Kasumi-1 (cell line): Measurements from ENCODE around the gene TAF6.

Source experiments
- DNase-seq, 2 experiments: peaks; one replicate each; lab custom pipeline; 2025; lab: John Stamatoyannopoulos, UW

TAF6 gene

DNA sequence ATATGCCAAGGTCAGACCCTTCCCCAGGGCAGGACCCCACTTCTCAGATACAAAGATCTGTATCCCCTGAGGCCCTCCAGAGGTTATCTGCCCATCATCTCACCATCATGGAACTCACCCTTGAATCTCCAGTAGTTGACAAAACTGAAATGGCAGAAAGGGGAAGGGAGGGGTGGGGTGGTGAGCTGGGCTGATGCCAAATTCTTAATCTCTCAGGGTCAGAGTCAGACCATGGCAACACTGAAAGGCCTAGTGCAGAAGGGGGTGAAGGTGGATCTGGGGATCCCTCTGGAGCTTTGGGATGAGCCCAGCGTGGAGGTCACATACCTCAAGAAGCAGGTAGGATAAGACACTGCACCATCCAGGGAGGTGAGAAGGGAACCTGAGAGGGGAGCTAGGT is 3.4 kb upstream of the TAF6 start:
- DNase-seq, result no peak

- no peak for DNase-seq
Measured at GRCh38 chr7:100122067-100122466, 2.9 kb upstream of the TAF6 start.

GRCh38 chr7:100120733-100121036 is 1.5 kb upstream of the TAF6 start:
- no peak for DNase-seq

DNA sequence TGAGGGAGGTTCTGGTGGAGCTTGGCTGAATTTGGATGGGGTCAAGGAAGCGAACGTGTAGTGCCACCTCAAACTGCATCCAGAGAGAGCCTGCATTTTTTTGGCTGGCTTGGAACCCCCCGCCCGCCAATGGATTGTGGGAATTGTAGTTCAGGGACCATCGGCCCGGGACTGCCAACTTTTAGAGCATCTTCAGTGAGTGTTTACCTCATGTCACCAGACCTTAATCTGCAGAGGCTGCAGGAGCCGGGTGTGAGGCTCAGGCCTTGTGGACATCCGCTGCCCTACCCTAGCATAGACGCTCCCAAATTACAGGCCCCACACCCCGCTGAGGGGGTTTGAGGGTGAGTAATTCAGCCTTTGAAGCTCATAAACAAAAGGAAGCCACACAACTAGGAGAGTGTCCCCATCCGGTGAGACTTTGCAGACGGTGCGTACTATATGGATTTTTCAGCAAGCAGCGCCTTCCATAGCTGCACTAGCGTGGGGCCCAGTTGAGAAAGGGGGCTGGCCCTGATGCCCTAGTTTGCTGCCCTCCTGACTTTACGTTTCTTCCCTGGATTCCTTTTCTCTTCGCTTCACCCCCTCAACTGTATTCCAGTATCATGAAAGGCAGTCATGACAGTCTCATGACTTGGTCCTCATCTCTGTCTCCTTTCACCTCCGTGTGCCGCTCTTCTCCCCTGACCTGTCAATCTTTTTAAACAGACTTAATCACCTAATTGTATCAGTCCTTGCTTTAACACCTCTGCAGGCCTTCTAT is 993 bp upstream of the TAF6 start:
- peak; percentile 67 to 74 for DNase-seq

DNA sequence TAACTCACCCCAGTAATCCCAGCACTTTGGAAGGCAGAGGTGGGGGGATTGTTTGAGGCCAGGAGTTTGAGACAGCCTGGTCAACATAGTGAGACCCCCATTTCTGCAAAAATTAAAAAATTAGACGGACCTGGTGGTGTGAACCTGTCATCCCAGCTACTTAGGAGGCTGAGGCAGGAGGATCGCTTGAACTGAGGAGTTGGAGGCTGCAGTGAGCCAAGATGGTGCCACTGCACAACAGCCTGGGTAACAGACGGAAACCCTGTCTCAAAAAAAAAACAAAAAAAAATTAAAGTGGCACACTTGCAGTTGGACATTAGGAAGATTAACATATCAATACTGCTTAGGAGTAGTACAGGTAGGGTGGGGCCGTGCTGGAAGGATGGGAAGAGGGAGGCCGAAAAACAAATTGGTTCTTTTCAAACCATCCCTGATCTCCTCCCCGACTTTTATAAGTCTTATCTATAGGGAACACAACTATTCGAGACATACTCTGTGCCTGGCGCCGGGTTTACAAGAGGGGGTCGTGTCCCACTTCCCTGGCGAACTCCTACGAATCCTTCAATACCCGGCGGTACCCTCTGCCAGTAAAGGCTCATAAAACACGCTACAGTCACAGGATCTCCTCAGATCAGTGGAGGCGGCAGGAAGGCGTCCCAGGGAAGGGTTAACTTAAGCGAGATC is 628 bp downstream of the TAF6 start:
- peak in 1 of 2 experiments; percentile 47 for DNase-seq

GRCh38 chr7:100115026-100115425 is 4.1 kb downstream of the TAF6 start:
- DNase-seq, result no peak

DNA sequence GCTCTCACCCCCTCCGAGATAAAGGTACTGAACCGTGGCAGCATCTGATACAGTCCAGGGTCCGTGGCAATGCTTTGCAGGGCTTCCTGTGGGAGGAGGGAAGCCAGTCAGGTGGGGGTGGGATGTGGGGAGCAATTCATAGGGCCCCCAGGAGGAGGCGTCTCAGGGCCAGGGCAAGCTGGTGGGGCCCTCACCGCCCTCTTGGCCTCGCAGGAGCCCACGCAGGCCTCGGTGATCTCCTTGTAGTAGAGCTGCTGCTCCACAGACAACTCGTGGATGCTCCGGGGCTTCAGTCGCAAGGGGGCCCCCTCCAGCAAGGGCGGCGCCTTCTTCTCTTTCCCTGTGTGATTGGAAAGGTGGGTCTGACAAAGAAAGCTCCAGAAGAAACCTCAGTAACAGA is 7.2 kb downstream of the TAF6 start:
- DNase-seq, result no peak

DNA sequence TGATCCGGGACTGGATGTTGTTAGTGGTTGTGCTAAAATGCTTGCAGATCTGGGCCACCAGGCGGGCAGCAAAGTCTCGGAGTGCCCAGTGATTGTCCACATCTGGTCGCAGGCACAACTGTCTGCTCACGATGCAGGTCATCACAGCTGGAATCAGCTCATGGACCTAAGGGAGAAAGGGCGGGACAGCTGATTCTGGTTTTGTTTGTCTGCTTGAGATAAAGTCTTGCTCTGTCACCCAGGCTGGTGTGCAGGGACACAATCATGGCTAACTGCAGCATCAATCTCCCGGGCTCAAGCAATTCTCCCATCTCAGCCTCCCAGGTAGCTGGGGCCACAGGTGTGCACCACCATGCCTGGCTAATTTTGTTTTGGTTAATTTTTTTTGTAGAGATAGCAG is 8.0 kb downstream of the TAF6 start:
- DNase-seq, result no peak

- no peak for DNase-seq
Measured at GRCh38 chr7:100109521-100110163, 9.5 kb downstream of the TAF6 start.

GRCh38 chr7:100107890-100108289 is 11.3 kb downstream of the TAF6 start:
- no peak for DNase-seq

- no peak for DNase-seq
Measured at GRCh38 chr7:100107125-100107737, 11.9 kb downstream of the TAF6 start.

DNA sequence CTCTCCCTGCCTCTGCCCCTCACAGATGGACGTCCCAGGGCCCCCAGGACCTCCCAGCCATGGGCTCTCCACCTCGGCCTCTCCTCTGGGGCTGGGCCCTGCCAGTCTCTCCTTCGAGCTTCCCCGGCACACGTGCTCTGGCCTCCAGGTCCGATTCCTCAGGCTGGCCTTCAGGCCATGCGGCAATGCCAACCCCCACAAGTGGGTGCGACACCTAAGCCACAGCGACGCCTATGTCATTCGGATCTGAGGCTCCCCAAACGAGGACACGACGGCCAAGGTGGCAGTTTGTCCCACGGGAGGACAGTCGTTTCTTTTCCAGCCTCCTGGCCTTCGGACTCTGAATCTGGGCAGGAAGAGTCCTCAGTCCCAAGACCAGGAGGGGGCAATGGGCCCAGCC is 12.5 kb downstream of the TAF6 start:
- no peak for DNase-seq

DNA sequence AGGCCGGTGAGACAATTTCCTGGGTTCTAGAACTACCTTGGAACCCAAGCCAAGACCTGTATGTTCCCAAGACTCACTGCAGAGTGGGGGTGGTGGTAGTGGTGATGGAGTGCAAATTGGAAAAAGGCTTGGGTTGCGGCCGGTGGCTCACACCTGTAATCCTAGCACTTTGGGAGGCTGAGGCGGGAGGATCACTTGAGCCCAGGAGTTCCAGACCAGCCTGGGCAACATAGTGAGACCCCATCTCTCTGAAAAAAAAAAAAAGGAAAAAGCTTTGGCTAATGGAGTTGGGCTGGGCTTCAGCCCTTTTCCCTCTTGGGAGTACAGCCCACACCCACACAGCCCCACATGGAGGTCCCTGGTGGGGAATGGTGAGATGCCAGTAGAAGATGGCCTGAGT is 13.6 kb downstream of the TAF6 start:
- DNase-seq, result no peak

DNA sequence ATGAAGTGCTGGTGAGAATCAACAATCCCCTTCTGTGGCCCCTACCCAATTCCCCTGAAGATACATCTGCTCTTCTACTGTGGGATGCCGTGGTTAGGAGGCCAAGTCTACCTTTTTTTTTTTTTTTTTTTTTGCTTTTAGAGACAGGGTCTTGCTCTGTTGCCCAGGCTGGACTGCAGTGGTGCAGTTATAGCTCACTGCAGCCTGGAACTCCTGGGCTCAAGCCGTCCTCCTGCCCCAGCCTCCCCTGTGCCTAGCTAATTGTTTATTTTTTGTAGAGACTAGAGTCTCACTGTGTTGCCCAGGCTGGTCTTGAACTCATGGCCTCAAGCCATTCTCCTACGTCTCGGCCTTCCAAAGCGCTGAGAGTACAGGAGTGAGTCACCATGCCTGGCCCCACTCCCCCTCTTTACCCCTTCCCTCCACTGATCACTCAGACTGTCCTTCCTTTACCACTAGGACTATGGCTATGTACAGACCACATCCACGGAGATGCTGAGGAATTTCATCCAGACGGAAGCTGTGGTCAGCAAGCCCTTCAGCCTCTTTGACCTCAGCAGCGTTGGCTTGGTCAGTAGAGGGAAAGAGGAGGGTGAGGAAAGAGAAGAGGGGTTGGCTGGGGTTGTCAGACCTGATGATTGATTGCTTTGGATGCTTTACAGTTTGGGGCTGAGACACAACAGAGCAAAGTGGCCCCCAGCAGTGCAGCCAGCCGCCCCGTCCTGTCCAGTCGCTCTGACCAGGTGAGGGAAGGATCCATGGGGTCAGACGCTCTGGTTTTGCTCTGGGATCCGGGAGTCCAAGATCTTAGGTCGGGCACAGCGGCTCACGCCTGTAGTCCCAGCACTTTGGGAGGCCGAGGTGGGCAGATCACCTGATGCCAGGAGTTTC is 16.0 kb downstream of the TAF6 start:
- DNase-seq, result no peak

GRCh38 chr7:100101016-100101862 is 17.9 kb downstream of the TAF6 start, which contains the start of the genes AP4M1 and MCM7:
AP4M1 (plus strand) TSS chr7:100101643; CDS start chr7:100101715, 72 bp downstream.
MCM7 (minus strand) TSS chr7:100101397; CDS start chr7:100101294, 103 bp downstream.
- DNase-seq, result peak; percentile 98 to 99

DNA sequence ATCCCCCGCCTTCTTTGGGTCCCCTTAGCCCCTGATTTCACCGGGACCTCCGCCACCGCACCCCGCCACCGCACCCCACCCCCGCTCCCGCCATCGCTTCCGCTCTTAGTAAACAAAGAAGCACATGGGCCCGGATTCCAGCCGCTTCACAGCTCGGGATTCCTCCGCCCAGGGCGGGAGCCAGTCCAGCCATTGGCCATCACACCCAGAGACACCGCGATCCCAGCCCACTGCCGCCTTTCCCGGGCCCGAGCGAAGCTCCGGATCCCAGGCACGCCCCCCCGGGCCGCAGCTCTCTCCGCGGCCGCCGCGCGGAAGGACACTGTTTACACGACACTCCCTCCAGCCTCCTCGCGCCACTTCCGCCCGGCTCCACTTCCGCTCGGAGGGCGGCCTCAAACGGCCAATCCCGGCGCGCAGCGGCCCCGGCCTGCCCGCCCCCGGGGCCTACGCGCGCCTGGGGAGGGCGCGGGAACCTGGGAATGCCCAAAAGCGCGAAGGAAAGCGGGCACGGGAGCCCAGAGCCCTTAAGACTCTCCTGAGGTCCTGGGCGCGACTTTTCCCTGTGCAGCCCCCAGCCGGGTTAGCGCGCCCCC is 18.6 kb downstream of the TAF6 start:
- DNase-seq, result peak; percentile 88 to 89

DNA sequence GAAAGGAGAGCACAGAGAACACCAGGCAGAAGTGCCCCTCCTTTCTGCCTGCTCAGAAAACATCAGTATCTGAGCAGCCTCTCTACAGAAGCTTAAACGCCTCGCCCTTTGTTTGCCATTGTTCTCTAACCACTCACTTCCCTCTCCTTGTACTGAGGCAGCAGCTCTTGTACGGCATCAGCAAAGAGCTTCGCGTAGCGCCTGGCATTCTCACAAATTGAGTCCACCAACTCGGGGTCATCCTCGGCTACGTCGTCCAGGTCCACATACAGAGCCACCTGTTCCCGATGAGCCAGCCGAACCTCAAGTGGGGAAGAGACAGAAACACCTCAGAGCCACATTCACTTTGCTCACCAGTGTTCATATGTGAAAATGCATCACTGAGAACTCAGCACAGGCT is 19.7 kb downstream of the TAF6 start:
- DNase-seq, result no peak

GRCh38 chr7:100098913-100099312 is 20.2 kb downstream of the TAF6 start:
- DNase-seq, result no peak

DNA sequence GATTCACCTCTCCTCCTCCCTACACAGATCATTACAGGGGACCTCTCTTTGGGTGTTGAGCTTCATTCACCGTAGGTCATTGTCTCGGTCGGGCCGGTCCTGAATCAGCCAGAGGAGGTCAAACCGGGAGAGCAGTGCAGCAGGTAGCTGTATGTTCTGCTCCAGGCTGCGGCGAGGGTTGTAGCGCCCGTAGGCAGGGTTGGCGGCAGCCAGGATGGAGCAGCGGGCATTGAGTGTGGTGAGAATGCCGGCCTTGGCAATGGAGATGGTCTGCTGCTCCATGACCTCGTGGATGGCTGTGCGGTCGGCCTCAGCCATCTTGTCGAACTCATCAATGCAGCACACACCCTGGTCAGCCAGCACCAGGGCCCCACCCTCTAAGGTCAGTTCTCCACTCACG is 23.5 kb downstream of the TAF6 start:
- DNase-seq, result no peak

GRCh38 chr7:100095289-100095688 is 23.9 kb downstream of the TAF6 start:
- DNase-seq, result no peak
